Activated T-cell treated with anti-CD3 and anti-CD28 coated beads, Interleukin-2, amount 50 U/mL, for 4 hours (primary cell): Measurements from ENCODE around the gene ISCA2. TPM values are rescaled to one million over a fixed set of nuclear protein-coding genes. Genes with fewer than 3 reads are reported as not detected.

Experiments used
- ATAC-seq, 2 donors: fragments of 200-7000 bp; cut with Tn5 transposase; one replicate each; pipeline ENCODE4 v1.10.0; 2021
- DNase-seq: peaks from one replicate; pipeline ENCODE4 v3.0.0-alpha.2; 2020
- H3K27me3 Mint-ChIP-seq: one replicate; pipeline ENCODE4 v1.8.0; 2021; ENCODE audit warnings: low read depth, mixed read lengths
- H3K36me3 Mint-ChIP-seq: one replicate; pipeline ENCODE4 v1.8.0; 2022; ENCODE audit warnings: mixed read lengths; ENCODE audit not compliant: insufficient read depth
- H3K4me1 Mint-ChIP-seq: one replicate; pipeline ENCODE4 v1.8.0; 2021; ENCODE audit warnings: low read depth, mixed read lengths
- H3K4me3 Mint-ChIP-seq: one replicate; pipeline ENCODE4 v1.8.0; 2021; ENCODE audit warnings: mild to moderate bottlenecking, moderate library complexity, mixed read lengths
- H3K9me3 Mint-ChIP-seq: one replicate; pipeline ENCODE4 v1.8.0; 2021; ENCODE audit warnings: mixed read lengths
- total RNA-seq, 3 donors: library from RNA; stranded (reverse); gene quantifications; one replicate each; pipeline ENCODE4 v1.2.1, GENCODE V29; 2021

The ISCA2 gene
- total RNA-seq, 3 donors from 2014 or later: 25.9 to 28.6 (median 28.0) TPM

DNA sequence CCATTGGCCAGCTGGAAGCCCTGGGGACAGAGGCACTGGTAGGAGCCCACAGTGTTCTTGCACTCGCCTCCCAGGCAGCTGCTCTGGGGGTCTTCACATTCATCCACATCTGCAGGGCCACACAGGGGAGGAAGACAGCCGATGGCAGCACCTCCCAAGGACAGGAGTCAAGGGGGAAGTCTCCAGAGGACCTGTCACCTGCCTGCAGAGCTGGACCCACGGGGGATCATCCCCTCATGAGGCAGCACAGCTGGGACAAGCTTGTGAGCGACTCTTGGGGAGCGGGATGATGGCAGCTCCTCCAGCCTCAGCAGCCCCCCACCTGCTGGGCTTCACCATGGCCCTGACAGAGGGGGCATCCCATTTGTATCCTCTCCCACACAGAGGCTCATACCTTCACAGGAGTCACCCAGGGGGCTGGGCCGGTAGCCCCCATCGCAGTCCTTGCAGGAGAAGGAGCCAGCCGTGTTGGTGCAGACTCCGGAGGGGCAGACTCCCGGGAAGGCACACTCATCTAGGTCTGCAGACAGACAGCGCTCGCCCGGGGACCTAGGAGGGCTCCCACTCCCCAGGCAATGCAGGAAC lies 15.4 kb downstream of the ISCA2 start:
- Mint-ChIP-seq H3K27me3 (peaks cover 8% of the 10 kb centered on the region), H3K4me3 (no peak overlapping the region), H3K4me1 (no peaks in the 10 kb centered on the region), H3K9me3 (no peaks in the 10 kb centered on the region), H3K36me3 (no peaks in the 10 kb centered on the region)
- no peak for DNase-seq
- no peak for ATAC-seq

DNA sequence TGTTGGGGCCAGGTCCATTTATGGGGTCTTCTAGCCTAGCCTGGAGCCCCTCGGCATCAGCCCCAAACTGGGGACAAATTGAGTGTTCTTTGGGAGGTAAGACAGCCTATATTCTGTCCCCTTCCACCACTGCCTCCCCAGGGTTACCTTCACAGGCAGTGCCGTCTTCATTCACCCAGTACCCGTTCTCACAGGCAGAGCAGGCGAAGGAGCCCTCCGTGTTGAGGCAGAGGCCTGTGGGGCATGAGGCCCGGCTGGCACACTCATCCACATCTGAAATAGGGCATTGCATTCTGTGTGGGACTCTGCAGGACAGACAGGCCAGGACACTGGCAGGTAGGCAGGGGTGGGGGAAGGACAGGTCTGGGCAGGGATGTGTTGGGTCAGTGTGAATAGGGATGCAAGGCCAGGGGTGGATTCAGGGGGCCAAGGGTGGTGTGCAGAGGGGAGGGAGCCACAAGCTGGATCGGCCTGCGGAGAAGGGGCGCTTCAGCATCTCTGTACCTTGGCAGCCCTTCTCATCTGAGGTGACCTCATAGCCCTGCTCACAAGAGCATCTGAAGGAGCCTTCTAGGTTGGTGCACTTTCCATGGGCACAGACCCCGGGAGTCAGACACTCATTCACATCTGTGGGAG lies 16.1 kb downstream of the ISCA2 start:
- peaks cover 8% of the 10 kb centered on the region for H3K27me3 Mint-ChIP-seq
- H3K4me1 Mint-ChIP-seq: peaks cover 7% of the 10 kb centered on the region
- H3K36me3 Mint-ChIP-seq: no peaks in the 10 kb centered on the region
- ATAC-seq (no peak), DNase-seq (no peak)
- H3K4me3 Mint-ChIP-seq: no peak overlapping the region
- H3K9me3 Mint-ChIP-seq: no peaks in the 10 kb centered on the region

DNA sequence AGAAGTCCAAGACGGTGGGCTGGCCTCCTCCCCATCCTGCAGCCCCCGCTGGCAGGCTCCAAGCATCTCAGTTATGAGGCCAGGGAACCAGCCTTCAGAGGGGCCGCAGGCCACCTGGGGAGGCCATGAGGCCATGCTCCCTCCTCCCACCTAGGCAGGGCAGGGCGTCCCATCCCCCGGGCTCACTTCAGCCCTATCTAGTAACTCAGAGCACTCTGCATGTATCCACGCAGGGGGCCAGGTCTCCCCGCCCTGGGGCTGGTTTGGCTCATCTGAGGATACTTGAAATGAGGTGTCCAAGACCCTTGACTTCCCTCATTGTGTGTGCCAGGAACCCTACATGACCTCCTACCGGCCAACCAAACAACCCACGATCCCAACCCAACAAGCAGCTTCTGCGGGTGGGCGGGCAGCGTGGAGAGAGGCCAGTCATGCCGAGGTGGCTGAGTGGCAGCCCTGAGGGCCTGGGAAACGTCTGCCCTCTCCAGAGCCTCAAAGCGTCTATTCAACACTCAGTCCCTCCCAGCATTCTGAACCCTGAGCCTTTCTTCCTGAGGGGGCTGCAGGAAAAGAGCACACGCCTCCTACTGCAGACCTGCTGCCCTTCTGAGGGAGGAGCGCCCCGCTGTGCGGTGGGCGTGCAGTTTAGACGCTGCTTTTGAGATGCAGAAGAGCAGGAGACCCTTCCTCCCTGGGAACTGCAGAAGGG lies 16.8 kb downstream of the ISCA2 start:
- Mint-ChIP-seq H3K4me1 (peaks cover 10% of the 10 kb centered on the region), H3K4me3 (no peak overlapping the region), H3K27me3 (peaks cover 10% of the 10 kb centered on the region), H3K36me3 (no peaks in the 10 kb centered on the region), H3K9me3 (no peaks in the 10 kb centered on the region)
- no peak for ATAC-seq
- no peak for DNase-seq

DNA sequence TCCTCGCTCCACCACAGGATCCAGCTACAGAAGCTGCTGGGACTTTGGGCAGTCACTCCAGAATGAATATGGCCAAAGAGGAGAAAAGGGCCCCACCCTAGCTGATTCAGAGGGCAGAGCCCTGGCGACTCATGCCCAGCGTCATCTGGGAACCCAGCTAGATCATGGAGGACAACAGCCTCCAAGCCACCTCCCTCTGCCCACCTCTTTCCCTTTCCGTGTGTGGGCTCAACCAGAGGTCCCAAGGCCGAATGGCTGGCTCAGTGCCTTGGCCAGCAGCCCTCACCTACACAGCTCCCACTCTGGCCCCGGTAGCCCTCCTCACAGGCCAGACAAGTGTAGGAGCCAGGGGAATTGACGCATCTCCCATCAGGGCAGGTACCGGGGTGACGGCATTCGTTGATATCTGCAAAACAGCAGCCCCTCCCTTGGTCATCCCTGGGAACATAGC lies 17.4 kb downstream of the ISCA2 start:
- Mint-ChIP-seq H3K9me3 (no peaks in the 10 kb centered on the region), H3K36me3 (no peaks in the 10 kb centered on the region), H3K4me3 (no peak overlapping the region), H3K27me3 (peaks cover 10% of the 10 kb centered on the region), H3K4me1 (peaks cover 10% of the 10 kb centered on the region)
- DNase-seq (no peak), ATAC-seq (no peak)

DNA sequence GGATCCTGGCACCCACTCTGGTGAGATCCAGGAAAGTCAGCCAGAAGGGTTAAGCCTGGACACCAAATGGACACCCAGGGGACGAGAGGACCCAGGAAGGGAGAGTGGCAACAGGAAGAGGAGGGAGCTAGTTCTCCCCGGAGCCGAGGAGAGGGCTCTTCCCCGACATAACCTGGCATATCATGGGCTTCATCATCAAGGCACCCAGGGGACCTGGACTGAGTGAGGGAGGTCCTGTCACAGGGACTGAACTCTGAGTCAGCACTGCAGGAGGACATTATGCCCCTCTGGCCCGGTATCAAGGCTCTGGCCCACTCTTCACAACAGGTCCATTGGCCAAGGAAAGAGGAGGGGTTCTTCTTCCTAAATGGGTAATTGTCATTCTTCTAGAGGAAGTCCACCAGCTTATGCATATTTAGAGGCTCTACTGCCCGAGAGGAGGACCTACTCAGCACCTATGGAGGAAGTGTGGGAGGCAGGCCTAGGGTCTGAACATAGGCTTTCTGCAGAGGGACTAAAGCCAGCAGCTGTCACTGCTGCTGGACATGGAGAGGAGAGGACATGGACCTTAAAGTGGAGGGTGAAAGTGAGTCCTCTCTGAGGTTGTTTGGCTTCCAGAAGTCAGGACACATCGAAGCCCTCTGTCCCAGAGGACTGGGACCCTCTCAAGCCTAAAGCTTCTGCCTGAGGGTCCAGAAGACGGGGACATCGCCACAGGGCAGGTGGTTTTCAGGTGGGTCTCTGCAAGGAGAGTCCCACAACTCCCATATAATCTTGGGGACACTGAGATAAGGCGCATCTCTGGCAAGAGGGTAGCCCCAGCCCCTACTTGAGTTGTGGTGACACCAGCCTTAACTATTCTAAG lies 18.6 kb downstream of the ISCA2 start:
- peaks cover 10% of the 10 kb centered on the region for H3K27me3 Mint-ChIP-seq
- DNase-seq (no peak), ATAC-seq (no peak)
- H3K4me3 Mint-ChIP-seq: no peak overlapping the region
- peaks cover 10% of the 10 kb centered on the region for H3K4me1 Mint-ChIP-seq
- no peaks in the 10 kb centered on the region for H3K9me3 Mint-ChIP-seq
- no peaks in the 10 kb centered on the region for H3K36me3 Mint-ChIP-seq

DNA sequence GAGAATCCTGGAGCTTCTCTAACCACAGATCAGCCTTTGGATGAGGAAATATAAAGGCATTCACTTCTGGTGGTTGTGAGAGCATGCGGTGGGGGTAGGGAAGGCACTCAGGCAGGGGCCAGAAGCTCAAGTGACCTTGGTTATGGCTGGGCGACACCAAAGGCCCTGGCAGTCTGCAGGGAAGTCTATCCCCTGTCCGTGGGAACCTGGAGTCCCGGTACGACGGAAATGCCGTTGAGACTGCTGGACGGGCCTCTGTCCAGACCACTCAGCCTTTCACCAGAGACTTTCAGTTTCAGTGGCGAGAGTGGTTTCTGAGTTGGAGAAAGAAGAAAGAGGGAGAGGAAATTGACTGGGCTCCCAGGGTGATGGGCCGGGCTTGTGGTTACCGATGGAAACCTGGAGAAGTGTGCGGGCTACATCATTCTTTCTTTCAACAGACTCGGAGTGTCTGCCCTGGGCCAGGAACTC lies 20.9 kb downstream of the ISCA2 start:
- ATAC-seq (no peak), DNase-seq (no peak)
- Mint-ChIP-seq H3K9me3 (no peaks in the 10 kb centered on the region), H3K27me3 (peaks cover 10% of the 10 kb centered on the region), H3K36me3 (no peaks in the 10 kb centered on the region), H3K4me1 (peaks cover 10% of the 10 kb centered on the region), H3K4me3 (no peak overlapping the region)

DNA sequence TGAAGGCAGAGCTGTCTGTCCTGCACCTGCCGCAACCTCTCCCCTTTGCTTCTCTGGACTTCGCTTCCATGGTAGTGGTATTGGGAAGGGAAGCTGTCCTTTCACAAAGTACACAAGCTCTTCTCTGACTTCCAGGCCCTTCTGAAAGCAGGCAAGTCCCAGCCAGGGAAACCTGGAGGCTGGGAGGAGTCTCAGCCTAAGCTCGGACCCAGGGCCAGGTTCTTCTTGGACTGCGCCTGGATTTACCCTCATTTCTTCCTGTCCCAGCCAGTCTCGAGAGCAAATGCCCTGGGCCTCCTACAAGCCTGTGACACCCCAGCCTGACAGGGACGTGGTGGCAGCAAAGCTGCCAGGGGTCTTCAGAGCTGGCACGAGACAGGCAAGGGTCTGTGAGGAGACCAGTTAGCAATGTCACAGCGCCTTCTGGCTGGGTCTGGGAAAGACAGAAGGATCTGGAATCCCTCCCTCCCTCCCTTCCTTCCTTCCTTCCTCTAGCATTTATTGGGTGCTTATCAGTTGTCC lies 22.4 kb downstream of the ISCA2 start:
- ATAC-seq (no peak), DNase-seq (no peak)
- no peaks in the 10 kb centered on the region for H3K36me3 Mint-ChIP-seq
- H3K9me3 Mint-ChIP-seq: no peaks in the 10 kb centered on the region
- H3K4me3 Mint-ChIP-seq: no peak overlapping the region
- peaks cover 10% of the 10 kb centered on the region for H3K27me3 Mint-ChIP-seq
- H3K4me1 Mint-ChIP-seq: peaks cover 10% of the 10 kb centered on the region

DNA sequence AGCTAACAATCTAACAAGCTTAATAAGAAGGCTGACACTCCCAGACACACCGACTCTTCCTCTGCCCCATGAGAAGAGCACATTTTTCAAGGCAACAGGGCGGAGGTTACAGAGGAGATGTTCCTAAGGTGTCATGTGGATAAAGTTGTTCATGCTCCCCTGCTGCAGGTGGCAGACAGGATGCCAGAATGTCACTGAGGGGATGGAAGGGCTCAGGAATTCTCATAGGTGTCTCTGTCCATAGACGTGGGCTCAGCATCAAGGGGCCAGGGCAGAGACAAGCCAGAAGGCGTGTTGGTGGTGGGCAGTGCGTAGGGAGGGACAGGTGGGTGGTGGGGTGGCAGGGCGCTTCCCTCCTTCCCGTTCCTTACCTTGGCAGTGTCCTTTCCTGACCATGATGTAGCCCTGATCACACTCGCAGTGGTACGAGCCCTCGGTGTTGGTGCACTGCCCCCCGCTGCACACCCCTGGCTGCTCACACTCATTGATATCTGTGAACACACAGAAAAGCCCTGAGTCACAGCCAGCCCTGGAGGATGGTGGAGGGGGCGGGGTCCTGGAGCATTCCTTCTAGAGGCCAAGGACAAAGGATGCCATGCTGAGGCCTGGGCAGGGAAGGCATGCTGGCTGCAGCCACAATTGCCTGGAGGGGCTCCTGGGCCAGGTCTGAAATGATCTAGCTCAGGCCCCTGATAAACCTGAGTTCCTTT lies 23.0 kb downstream of the ISCA2 start:
- DNase-seq: no peak
- no peaks in the 10 kb centered on the region for H3K9me3 Mint-ChIP-seq

DNA sequence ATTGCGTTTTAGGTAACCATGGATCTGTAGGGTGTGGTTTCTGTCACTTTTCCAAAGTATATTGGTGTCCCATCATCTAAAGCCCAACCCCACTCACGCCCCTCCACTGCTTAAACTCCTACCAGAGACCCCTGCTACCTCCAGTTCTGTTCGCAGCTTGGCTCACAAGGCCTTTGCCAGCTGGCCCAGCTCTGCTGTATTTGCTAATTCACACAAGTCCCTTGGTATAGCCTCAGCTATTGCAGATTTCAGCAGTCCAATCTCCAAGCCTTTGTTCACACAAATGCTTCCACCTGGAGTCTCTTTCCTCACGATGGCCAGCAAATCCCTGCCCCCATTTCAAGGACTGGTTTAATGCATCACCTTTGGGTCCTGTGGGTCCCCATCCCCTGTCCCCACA lies 24.2 kb downstream of the ISCA2 start:
- Mint-ChIP-seq H3K36me3 (no peaks in the 10 kb centered on the region), H3K9me3 (no peaks in the 10 kb centered on the region), H3K4me1 (peaks cover 10% of the 10 kb centered on the region), H3K27me3 (peaks cover 6% of the 10 kb centered on the region), H3K4me3 (no peak overlapping the region)
- ATAC-seq (no peak), DNase-seq (no peak)

More for the DNA sequence above, 23.0 kb downstream of the ISCA2 start:
- ATAC-seq: no peak
- peaks cover 6% of the 10 kb centered on the region for H3K27me3 Mint-ChIP-seq
- no peaks in the 10 kb centered on the region for H3K36me3 Mint-ChIP-seq
- peaks cover 10% of the 10 kb centered on the region for H3K4me1 Mint-ChIP-seq
- no peak overlapping the region for H3K4me3 Mint-ChIP-seq

DNA sequence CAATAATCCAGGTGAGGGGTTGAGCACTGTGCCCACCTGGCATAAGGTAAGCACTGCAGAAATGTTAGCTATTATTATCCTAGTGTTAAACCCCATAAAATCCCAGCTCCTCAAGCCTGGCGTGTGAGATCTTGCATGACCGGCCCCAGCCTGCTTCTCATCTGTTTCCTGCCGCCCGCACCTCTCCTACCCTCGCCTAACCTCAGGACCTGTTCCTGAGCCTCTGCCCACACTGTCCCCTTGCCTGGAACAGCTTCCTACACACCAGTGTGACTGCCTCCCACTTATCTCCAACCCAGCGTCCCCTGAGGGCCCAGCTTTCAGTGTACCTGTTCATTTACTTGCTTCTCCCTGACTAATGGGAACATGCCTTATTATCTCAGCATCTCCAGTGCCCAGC lies 24.7 kb downstream of the ISCA2 start:
- ATAC-seq (no peak), DNase-seq (no peak)
- H3K4me3 Mint-ChIP-seq: no peak overlapping the region
- H3K4me1 Mint-ChIP-seq: peaks cover 10% of the 10 kb centered on the region
- H3K36me3 Mint-ChIP-seq: no peaks in the 10 kb centered on the region
- H3K27me3 Mint-ChIP-seq: peaks cover 6% of the 10 kb centered on the region
- no peaks in the 10 kb centered on the region for H3K9me3 Mint-ChIP-seq

DNA sequence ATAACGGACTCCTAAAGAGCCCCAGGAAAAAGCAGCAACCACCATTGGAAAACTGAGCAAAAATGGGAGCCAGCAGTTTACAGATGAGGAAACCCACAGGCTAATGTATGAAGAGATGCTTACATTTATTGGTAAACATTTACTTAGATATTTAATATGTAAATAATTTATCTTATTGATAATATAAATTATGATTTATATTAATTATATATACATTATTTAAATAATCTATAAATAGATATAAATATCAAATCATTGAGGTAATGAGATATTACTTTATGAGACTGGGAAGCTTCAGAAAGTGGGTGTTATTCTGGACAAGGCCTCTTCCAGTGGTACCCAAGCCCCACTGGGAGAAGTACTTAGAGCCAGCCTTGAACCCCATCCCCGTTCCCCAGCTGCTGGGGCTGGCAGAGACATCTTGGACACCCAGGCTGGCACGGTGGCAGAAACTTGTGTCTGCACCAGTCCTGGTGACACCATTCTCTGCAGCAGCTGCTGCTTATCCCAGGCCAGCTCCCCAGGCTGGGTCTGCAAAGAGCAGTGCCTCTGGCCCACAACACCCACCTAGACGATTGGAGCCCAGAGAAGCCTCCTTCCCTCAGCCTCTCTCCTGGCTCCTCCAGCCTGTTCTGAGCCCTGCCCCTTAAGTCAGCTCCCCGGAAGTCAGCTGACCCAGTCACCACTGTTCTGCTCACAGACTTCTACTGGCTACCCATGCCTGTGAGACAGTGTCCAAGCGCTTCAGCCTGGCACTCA lies 25.9 kb downstream of the ISCA2 start:
- ATAC-seq (no peak), DNase-seq (no peak)

DNA sequence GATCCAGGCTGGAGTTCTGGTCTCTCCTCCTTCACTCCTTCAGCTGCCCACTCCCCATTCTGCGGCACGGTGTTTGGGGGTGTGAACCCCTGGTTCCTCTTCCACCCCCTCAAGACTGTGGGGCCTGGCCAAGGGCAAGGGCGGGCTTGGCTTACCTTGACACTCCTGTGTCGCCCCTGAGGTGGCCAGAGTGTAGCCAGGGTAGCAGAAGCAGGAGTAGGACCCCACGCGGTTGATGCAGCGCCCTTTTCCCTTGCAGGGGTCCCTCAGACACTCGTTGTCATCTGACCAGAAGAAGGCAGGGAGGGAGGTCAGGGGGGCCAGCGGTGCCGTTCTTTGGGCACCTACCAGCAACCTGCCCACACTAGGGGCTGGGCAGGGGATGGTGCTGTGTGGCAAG lies 28.2 kb downstream of the ISCA2 start:
- peaks cover 4% of the 10 kb centered on the region for H3K27me3 Mint-ChIP-seq
- H3K9me3 Mint-ChIP-seq: no peaks in the 10 kb centered on the region
- H3K4me1 Mint-ChIP-seq: no peaks in the 10 kb centered on the region
- DNase-seq (no peak), ATAC-seq (no peak)
- no peaks in the 10 kb centered on the region for H3K36me3 Mint-ChIP-seq
- no peak overlapping the region for H3K4me3 Mint-ChIP-seq

More for the DNA sequence above, 25.9 kb downstream of the ISCA2 start:
- H3K4me1 Mint-ChIP-seq: peaks cover 5% of the 10 kb centered on the region
- no peaks in the 10 kb centered on the region for H3K36me3 Mint-ChIP-seq
- no peak overlapping the region for H3K4me3 Mint-ChIP-seq
- H3K27me3 Mint-ChIP-seq: peaks cover 4% of the 10 kb centered on the region
- no peaks in the 10 kb centered on the region for H3K9me3 Mint-ChIP-seq

DNA sequence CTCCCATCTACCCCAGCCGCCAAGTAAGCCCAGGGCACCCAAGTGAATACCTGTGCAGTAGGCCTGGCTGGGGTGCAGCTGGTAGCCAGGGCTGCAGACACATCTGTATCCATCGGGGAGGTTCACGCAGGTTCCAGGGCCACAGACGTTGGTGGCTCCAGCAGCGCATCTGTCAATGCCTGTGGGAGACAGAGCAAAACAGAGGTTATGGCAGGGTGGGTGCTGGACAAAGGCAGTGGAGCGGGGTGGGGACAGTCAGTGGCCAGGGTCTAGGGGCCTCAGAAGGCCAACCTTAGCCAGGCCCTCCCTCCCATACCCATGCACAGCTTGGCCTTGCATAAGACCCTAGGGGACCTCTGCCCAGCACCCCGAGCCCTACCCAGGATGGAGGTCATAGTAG lies 29.2 kb downstream of the ISCA2 start:
- Mint-ChIP-seq H3K36me3 (no peaks in the 10 kb centered on the region), H3K9me3 (no peaks in the 10 kb centered on the region), H3K4me1 (no peaks in the 10 kb centered on the region), H3K27me3 (peaks cover 4% of the 10 kb centered on the region), H3K4me3 (no peak overlapping the region)
- no peak for DNase-seq
- ATAC-seq: no peak
